GM19043 (cell line): Measurements from ENCODE around the gene ST3GAL4.

Source experiments
- ATAC-seq: cut with Tn5 transposase; IDR thresholded peaks from one replicate; pipeline ENCODE4 v1.9.1; 2021; ENCODE audit warnings: low read depth; ENCODE audit not compliant: unreplicated experiment

Gene ST3GAL4

DNA sequence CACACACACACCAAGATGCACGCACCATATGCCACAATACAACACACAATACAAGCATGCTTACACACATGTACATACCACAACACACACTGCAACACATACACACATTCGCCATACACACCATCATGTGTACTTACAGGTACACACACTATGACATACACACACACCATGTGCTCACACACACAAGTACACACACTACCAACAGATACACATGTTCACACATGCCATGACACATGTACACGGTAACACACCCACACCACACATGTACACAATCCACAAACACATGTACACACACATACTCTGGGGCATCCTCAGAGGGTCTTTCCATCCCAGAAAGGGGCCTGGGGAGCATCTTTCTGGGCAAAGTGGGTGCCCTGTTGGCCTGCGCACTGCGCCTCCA lies 82.2 kb downstream of the ST3GAL4 start:
- no peak for ATAC-seq

DNA sequence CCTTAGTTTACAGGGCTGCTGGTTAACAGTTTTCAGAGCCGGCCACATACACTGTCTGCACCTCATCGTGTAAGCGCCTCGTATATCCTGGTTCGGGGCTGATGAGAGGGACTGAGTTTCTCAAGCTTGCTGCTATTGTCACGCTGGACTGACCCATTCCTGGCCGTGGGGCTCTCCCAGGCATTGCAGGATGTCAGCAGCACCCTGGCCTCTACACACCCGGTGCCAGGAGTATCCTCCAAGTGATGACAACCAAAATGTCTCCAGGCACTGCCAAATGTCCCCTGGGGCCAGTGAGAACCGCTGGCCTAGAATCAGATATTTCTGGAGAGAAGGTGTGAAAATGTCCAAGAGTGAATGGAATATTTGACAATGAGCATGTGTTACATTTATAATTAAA lies 82.8 kb downstream of the ST3GAL4 start:
- no peak for ATAC-seq

DNA sequence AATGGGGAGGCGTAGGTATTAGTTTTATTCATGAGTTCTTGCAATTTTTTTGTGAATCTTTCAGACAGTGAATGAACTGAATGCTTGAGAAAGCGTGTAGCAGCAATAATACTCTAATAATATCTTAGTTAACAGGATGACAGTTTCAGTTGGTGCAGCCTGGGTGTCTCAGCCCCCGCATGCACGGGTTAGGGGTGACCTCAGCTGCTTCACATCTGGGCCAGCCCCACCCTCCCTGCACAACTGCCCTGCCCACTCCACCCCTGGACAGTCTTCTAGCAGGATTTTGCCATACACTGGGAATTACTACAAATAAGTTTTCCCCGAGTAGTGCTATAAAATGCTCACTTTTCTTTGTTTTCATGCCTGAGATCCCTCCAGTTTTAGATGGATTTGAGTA lies 83.2 kb downstream of the ST3GAL4 start:
- ATAC-seq: no peak

DNA sequence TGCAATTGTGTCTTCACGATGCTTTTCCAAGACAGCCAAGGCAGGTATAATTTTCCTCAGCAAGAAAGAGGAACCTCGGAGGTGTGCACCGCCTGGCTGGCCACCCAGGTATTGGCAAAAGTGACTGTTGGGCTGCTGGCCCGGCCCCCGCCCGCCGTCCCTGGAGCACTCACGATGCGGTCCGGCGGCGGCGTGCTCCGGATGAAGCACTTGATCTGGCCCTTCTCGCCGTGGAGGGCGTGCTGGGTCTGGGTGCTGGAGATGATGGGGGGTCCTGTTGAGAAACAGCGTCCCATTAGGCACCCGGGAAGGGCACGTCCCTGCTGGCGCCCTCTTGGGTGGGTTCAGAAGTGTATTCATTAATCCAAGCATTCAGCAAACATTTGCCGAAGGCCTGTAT lies 84.8 kb downstream of the ST3GAL4 start:
- ATAC-seq: no peak

DNA sequence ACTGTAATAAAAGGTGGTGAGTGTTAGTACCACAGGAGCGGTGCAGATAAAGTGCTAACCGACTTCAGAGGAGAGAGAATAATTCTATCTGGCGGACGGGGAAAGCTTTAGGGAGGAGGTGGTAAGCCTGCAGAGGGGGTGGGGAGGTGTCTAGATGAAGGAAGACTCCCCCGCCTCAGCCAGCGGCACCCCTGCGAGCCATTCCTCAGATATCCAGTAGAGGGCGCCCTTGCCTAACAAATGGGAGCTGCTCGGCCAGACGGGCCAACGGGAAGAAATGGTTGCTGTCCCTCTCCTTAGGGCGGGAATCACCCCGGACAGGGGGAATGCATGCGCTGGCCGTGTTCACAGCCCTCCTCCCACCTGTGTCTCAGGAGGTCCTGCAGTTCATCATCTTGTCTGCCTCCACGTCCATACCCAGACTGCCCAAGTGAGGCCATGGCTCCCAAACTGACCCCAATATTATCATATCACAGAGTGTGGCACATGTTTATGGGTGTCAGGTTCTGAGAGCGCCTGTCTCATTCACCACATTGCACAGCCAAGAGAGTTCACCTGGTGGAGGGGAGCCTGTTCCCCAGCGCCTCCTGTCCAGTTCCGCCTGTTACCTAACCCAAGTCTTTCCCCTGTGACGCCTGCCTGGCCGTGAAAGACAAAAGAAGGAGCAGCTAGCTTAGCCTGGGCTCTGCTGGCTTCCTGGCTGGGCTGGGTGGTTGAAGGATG lies 85.5 kb downstream of the ST3GAL4 start:
- ATAC-seq: peak; percentile 71

DNA sequence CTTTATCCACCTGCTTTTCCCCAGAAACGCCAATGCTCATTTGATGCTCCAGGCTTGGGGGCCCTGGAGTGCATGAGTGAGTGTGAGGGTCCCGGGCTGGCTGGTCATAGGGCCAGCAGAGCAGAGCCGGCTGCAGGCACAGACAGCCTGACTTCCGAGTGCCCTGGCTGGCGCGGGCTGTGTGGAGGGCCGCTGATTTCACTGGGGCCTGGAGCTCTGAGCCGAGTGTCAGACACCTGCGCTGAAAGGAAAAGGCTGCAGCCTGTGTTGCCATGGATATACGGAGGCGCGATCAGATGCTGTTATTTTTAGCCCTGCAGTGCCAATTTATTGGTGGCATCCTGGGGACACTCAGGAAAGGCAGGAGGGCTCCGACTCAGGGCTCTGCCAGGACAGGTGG lies 87.6 kb downstream of the ST3GAL4 start:
- no peak for ATAC-seq

DNA sequence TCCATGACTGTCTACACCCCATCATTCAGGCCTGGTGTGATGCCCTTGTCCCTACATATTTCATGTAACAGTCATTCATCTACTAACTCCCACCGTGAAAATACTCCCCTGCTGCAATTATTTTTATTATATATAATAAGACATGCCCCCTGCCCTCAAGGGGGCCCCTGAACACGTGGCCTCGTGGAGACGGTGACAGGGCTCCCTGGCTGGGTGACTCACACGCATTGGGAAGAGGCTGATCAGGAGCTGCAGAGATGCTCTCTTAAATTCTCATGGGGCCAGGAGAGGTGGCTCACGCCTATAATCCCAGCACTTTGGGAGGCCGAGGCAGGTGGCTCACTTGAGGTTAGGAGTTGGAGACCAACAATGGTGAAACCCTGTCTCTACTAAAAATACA lies 88.6 kb downstream of the ST3GAL4 start:
- no peak for ATAC-seq

DNA sequence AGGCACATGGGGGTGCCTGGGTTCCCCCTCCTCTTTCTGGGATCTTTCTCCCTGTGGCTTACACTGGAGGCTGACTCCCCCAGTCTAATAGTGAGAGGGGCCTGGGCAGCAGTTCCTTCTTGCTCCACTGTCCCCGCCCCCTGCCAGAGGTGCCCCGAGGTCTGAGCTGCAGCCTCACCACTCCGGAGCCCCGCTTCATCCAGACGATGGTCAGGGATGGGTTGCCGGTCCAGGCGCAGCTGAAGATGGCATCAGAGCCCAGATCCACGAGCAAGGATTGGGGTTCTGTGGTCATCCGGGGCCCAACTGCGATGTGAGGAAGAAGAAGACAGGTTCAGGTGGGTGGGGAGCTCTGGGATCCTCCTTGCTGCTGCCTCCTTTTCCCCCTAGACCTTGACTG lies 91.1 kb downstream of the ST3GAL4 start:
- ATAC-seq: no peak

DNA sequence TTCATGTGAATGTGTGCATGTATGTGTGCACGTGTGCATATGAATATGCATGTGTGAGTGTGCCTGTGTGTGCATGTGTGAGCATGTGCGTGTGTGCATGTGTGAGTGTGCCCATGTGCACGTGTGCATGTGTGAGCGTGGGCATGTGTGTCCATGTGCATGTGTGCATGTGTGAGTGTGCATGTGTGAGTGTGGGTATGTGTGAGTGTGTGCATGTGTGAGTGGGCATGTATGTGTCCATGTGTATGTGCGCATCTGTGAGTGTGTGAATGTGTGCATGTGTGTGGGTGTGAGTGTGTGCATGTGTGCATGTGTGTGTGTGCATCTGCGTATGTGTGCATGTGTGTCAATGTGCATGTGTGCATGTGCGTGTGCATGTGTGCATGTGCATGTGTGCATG lies 94.7 kb downstream of the ST3GAL4 start:
- no peak for ATAC-seq

DNA sequence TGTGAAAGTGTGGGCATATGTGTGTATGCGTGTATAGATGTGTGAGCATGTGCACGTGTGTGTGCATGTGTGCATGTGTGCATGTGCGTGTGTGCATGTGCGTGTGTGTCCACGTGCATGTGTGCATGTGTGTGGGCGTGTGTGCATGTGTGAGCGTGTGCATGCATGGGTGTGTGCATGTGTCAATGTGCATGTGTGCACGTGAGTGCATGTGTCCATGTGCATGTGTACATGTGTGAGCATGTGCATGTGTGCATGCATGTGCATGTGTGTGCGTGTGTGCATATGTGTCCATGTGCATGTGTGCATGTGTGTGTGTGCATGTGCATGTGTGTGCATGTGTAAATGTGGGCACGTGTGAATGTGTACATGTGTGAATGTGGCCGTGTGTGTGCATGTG lies 95.3 kb downstream of the ST3GAL4 start:
- no peak for ATAC-seq

DNA sequence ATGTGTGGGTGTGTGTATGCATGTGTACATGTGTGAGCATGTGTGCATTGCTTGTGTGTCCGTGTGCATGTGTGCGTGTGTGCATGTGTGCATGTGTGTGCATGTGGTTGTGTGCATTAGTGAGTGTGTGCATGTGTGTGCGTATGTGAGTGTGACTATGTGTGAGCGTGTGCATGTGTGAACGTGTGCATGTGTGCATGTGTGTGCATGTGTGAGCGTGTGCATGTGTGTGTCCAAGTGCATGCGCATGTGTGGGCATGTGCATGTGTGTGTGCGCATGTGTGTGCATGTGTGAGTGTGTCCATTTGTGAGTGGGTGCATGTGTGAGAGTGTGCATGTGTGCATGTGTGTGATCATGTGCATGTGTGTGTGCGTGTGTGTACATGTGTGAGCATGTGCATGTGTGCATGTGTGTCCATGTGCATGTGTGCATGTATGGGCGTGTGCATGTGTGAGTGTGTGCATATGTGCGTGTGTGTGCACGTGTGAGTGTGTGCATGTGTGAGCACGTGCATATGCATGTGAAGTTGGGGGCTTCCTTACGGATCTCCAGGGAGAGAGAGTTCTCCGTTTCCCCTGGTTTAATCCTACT lies 95.8 kb downstream of the ST3GAL4 start:
- no peak for ATAC-seq

DNA sequence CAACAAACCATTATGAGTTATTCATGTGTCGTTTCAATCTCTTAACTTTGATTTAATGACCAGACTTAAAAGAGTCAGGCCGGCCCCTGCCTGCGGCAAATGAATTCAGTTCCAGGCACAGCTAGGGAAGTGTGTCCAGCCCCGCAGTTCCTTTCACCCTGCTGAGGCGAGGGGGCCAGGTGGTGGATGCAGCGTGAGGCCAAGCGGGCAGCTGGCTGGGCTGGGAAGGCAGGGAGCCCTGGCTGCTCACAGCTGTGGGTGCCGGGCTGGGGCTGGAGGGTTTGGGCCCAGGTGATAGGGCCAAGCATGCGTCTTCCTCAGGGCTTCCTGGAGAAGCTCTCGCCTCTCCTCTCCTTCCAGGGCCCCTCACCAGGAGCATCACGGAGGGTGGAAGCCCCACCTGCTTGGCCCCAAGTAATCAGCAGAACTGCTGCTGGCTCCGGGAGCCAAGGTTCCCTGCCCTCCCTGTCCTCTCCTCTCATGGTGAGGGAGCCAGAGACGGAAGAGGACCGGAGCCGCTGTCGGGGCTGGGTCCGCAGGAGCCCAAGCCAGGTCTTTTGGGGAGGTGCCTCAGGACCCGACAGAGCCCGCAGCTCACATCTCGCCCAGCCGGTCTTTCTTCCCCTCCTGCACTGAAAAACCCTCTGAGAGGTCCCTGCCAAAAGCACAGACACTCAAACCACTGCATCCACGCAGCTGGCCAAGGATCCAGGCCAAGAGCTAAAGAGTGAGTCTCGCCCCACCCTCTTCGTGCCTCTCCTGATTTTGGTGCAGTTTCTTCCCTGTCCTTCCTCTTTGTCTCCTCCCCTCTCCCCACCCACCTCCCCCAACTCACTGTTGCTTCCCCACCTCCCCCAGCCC lies 97.0 kb downstream of the ST3GAL4 start:
- no peak for ATAC-seq

DNA sequence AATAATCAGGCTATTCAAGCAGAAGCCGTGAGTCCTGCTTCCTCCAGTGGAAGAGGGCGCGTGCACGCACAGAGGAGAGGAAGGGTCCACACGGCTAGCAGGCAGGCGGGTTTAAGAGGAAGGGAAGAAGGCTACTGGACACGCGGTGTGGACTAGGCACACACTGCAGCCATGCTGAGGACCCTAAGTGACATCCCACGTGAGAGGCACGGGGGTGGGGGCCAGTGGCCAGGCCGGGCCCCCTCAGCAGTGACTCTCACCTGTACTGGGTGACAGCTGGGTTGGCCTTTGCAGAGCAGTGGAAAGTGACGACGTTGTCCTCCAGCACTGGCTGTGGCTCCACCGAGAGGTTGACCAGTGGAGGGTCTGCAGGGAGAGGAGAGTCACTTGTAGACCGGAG lies 100.6 kb downstream of the ST3GAL4 start:
- ATAC-seq: no peak

DNA sequence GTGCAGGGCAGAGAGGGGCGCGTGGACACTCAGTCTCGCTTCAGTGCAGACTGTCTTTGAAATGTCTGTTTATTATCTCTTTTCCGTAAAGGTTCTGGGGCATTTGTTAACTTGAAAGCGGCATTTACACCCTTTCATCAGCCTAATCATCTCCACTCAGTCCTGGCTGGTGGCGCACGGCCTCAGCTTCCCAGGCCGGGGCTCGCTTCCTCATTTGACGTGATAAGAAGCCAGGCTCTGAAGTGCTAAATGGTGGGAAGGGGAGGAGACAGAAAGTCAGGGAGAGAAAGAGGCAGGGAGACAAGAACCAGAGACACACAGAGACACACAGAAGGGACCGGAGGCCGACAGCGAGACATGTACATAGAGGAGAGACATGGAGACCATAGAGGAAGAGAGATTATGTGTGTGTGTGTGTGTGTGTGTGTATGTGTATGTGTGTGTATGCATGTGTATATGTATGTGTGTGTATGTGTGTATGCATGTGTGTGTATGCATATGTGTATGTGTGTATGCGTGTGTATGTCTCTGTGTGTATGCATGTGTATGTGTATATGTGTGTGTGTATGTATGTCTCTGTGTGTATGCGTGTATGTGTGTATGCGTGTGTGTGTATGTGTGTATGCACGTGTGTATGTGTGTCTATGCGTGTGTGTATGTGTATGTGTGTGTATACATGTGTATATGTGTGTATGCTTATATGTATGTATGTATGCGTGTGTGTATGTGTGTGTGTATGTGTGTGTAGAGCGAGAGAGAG lies 101.5 kb downstream of the ST3GAL4 start:
- ATAC-seq: no peak

DNA sequence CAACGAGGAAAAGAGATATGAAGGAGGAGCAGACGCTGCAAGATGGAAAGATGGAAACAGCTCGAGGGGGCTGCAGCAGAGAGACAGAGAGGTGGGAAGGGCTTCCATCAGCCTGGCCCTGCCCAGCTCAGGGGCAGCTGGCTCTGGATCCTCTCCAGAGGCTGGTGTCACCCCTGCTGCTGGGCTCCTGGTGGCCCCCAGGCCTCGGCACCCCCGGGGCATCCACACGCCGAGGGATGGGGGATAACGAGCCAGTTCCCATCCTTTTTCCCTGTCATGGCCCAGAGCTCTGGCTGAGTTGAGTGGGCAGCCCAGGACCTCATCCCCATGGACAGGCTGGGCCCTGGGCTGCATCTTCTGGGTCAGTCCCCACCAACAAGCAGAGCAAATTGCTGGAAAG lies 102.3 kb downstream of the ST3GAL4 start:
- no peak for ATAC-seq

DNA sequence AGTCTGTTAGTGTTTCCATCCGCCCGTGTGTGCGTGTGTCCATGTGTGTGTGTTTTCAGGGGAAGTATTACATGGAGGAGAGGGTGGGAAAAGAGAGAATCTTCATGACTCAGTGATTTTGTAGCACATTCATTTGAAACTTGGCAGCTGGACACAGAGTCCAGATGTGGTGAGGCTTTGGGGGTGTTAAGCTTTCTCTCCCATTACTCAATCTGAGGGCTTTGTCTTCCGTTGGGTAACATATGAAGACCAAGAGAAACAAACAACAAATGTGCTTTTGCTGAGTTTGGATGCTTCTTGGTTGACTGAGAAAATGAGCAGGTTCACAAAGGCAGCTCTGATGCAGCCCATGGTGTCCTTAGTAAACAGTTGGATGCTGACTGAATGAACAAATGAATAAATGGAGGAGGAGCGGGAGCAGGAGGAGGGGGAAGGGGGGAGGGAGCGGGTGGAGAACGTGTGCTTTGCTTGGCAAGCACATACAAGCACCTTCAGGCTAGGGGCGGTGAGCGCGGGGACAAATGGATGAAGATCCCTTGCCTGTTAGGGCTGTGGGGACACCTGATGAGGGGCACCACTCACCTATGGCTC lies 104.3 kb downstream of the ST3GAL4 start:
- no peak for ATAC-seq

DNA sequence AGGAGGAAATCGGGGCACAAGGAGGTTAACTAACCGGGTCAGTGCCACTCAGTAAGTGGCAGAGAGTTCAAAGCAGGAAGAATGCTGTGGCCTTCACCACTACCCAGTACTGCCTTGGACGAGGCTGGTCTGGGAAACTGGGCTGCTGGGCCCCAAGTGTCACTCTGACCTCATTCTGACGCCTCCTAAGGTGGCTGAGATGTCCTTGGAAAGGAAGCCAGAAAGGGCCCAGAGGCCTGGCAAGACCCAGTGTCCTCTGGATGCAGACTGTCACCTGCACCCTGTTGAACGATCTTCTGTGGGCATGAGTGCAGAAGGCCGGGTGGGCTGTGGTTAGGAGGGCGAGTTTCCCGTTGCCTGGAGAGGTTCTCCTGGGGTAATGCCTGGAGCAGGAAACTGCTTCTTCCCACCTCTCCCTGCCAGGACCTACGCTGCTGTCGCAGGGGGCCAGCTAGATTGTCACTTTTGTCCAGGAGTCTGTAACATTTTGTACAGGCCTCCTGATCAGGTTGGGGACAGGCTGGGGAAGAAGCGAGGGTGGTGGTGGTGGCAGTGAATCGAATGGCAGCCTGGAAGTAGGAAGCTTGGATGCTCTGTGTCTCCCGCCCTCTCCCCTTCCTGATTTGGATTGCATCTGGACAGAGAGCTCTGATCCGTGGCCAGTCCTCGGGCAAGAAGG lies 105.1 kb downstream of the ST3GAL4 start:
- no peak for ATAC-seq

DNA sequence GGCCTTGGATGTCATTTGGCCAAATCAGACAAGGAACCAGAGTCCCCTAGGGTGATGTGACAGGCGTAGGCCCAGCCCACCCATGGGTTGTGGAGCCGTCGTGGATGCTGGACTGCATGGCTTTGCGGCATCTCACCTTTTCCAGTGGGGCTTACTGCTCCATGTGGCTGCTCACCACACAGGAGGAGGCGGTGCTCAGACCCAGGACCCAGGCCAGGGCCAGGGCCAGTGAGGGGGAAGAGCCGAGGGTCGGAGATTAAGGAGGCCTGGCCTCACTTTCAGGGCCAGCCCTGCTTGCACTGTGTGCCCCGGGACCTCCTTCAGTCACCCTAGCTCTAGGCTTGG lies 105.6 kb downstream of the ST3GAL4 start:
- no peak for ATAC-seq

DNA sequence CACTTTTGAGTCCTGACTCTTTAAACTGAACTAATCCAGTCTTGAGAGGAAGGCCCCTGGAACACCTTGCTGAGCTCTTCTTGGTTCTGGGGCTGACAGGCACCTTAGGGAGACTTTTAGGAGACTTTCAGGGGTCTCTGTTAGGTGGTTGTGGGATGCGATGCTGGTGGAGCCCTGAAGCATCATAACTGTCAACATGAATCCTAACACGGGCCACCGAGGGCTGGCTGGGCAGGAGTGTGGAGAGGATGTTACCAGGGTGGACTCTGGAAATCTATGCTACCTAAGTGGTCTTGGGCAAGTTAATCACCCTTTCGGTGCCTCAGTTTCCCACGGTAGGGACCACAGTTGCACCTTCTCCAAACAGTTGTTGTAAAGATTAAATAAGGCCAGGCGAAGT lies 106.5 kb downstream of the ST3GAL4 start:
- ATAC-seq: no peak

DNA sequence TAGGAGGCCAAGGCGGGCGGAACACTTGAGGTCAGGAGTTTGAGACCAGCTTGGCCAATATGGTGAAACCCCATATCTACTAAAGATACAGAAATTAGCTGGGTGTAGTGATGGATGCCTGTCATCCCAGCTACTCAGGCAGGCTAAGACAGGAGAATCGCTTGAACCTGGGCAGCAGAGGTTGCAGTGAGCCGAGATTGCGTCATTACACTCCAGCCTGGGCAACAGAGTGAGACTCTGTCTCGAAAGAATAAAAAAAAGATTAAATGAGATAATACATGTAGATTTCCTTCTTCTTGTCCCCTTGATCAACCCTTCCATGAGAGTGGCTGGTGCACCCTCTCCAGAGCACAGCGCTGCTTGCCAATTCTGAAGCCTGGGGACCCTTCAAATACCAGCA lies 106.9 kb downstream of the ST3GAL4 start:
- ATAC-seq: no peak
